Measurements from ENCODE around the gene HFE. TPM values are rescaled to one million over a fixed set of nuclear protein-coding genes. Genes with fewer than 3 reads are reported as not detected.

The HFE gene
- total RNA-seq, 4 donors from 2014 or later = 5.9 to 11.0 (median 9.0) TPM

DNA sequence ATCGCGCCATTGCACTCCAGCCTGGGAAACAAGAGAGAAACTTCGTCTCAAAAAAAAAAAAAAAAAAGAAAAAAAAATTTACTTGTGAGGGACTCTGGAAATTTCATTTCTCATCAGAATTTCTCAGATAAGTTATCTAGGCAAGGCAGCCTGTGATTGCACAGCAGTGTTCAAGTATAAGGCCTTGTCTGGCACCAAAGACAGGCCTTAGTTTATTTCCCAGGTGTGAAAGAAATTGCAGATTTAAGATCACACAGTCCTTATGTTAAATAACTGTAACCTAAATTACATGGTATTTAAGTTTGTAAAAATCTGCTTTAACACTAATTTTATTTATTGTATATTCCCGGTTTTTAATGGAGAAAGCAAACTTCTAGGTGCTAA is 34.8 kb downstream of the HFE start:
- Histone ChIP-seq H3K4me3 (no peak overlapping the region), H3K27ac (peak overlapping the region in 3 of 4 donors; percentile 96 to 99 (median 99)), H3K36me3 (no peaks in the 10 kb centered on the region), H3K4me1 (peaks cover 0 to 16% (median 4%) of the 10 kb centered on the region in 4 donors), H3K9me3 (no peaks in the 10 kb centered on the region), H3K27me3 (no peaks in the 10 kb centered on the region)
- WGBS, 2 donors = 79 to 81% methylated on average over 4 of the region's 4 CpGs
- no peak for DNase-seq (ENCODE audit: low spot score in 2 of 2)
- TF ChIP-seq POLR2A (IDR thresholded peaks at IDR 0.05) = no peak
- no peak for TF ChIP-seq CTCF (IDR thresholded peaks at IDR 0.05)
- TF ChIP-seq EP300 (IDR thresholded peaks at IDR 0.05) = no peak

DNA sequence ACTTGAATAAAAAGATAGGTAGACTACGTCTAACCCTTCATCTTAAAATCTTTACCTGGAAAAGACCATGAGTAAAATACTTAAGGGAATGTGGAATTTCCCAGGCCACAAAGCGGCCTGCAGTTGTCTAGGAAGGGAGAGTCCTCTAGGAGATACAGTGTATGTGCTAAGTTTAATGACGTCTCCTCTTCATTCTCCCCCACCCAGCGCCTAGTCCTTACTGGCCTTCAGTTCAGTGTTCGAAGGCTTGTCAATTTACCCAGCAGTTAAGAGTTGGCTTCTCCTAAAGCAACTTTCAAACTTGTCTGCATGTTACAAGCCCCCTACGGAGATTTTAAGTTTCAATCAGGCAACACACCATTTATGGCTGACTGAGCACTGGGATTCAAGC is 35.2 kb downstream of the HFE start:
- WGBS, 2 donors = 54 to 68% methylated on average over 6 of the region's 6 CpGs
- H3K27ac ChIP-seq = peak overlapping the region; percentile 76 to 99 (median 98)
- H3K27me3 ChIP-seq = no peaks in the 10 kb centered on the region
- H3K4me3 ChIP-seq = peak overlapping the region; percentile 67 to 96 (median 82)
- TF ChIP-seq CTCF (IDR thresholded peaks at IDR 0.05) = no peak
- no peak for TF ChIP-seq EP300 (IDR thresholded peaks at IDR 0.05)
- TF ChIP-seq POLR2A (IDR thresholded peaks at IDR 0.05) = no peak
- H3K9me3 ChIP-seq = no peaks in the 10 kb centered on the region
- H3K4me1 ChIP-seq = peaks cover 0 to 20% (median 8%) of the 10 kb centered on the region in 4 donors
- no peaks in the 10 kb centered on the region for H3K36me3 ChIP-seq
- DNase-seq (ENCODE audit: low spot score in 2 of 2) = no peak

DNA sequence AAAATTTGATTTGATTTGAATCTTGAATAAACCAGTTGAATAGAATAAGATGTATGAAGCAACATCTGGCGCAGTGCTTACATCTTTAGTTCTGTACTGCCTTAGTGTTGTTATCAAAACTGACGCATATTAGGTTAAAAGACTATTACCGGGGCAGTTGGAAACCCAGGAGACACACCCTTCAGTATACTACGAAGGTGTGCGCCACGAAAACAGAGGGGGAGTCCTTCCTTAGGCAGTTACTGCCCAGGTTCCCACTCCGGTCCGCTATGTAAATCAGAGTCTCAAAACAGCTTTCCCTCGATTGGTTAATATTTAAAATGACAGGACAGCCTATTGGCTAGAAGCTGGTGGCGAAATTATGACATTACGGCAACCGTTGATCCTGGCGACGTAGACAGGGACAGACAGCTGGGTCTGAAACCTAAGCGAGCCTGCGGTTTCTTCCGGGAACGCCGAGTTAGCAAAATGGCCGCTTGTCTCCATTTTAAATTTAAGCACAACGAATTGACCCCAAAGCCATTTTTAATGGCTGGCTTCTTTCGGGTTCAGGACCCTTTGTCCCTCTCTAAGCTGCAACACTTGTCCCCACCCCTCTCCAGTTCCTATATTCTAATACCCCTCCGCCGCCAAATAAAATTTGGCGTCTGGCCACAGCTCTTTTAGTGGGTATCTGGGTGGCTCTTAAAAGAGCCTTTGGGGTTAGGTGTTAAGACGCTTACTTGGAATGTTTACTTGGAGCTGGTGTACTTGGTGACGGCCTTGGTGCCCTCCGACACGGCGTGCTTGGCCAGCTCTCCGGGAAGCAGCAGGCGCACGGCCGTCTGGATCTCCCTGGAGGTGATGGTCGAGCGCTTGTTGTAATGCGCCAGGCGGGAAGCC is 35.8 kb downstream of the HFE start:
- TF ChIP-seq CTCF (IDR thresholded peaks at IDR 0.05) (peak in 2 of 5 experiments; percentile 20 to 41), POLR2A (IDR thresholded peaks at IDR 0.05) (peak; percentile 64 to 66), EP300 (IDR thresholded peaks at IDR 0.05) (peak; percentile 91 to 99)
- H3K4me1 ChIP-seq = peaks cover 0 to 27% (median 13%) of the 10 kb centered on the region in 4 donors
- H3K36me3 ChIP-seq = peaks cover 0 to 5% (median 1%) of the 10 kb centered on the region in 3 donors
- H3K27me3 ChIP-seq = no peaks in the 10 kb centered on the region
- 2% methylated on average over 31 to 38 of the region's 38 CpGs for WGBS, 2 donors
- peak overlapping the region; percentile 76 to 99 (median 98) for H3K27ac ChIP-seq
- peak; percentile 91 to 95 for DNase-seq (ENCODE audit: low spot score in 2 of 2)
- H3K9me3 ChIP-seq = no peaks in the 10 kb centered on the region
- H3K4me3 ChIP-seq = peak overlapping the region; percentile 67 to 96 (median 82)

DNA sequence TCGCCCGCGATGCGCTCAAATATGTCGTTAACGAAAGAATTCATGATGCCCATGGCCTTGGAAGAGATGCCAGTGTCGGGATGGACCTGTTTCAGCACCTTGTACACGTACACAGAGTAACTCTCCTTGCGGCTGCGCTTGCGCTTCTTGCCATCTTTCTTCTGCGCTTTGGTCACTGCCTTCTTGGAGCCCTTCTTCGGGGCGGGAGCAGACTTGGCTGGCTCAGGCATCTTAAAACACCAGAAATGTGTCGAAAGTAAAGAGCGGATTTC is 36.4 kb downstream of the HFE start:
- Histone ChIP-seq H3K4me1 (peaks cover 0 to 33% (median 16%) of the 10 kb centered on the region in 4 donors), H3K27ac (peak overlapping the region; percentile 76 to 99 (median 98)), H3K4me3 (peak overlapping the region; percentile 67 to 96 (median 82)), H3K36me3 (peaks cover 0 to 10% (median 3%) of the 10 kb centered on the region in 3 donors), H3K27me3 (no peaks in the 10 kb centered on the region), H3K9me3 (no peaks in the 10 kb centered on the region)
- TF ChIP-seq EP300 (IDR thresholded peaks at IDR 0.05) (no peak), POLR2A (IDR thresholded peaks at IDR 0.05) (no peak), CTCF (IDR thresholded peaks at IDR 0.05) (no peak)
- WGBS, 2 donors = 0% methylated on average over 16 of the region's 16 CpGs
- peak in 1 of 2 donors; percentile 61 for DNase-seq (ENCODE audit: low spot score in 2 of 2)
